Heart left ventricle (tissue), 13 donors: Measurements from ENCODE around the gene PCBD2.

Source experiments
- POLR2A ChIP-seq, 2 donors: fragments of 450-650 bp; IDR thresholded peaks; one replicate each; pipeline ENCODE4 v1.6.1; 2017; ENCODE audit warnings: antibody characterized with exemption in 2 of 2, mild to moderate bottlenecking in 2 of 2, moderate library complexity in 2 of 2
- TF ChIP-seq, protein P1 (sequence below), 12 donors: fragments of 200-600 bp; sonication (generic) in 4 of 12; IDR thresholded peaks; one replicate each; pipeline versions ENCODE4 v1.5.0 to v1.8.0; 2018 to 2022; ENCODE audit warnings: antibody characterized with exemption in 12 of 12, mild to moderate bottlenecking in 5 of 12
- donor health status: ischemic (EF 13 %, LVEDD 7.1; RV severe dilation, severe dysfunction).
- donor health status: DM: no; HTN: yes; CAD: no.
- donor health status: DM: no; HTN: no; CAD: no.
- donor health status: ischemic (EF 25% LVEDD 6.9; RV normal size, moderate dysfunction).
- donor health status: ischemic (EF 25% LVEDD 5.7; RV mildly dilated, moderate dysfunction).
- donor health status: ischemic (EF 35%, LVEDD 5.7; RV mildly dilated, moderate dysfunction).
- donor health status: nonischemic (EF 11% LVEDD 7.7; RV severe dilation, severe dysfunction).
- donor health status: DM: yes; HTN: yes; CAD: no.
- donor health status: PGD.
- donor health status: ischemic (EF 29% LVEDD 5.4; RV normal size, mild dysfunction).
- donor health status: nonischemic (EF 23%, LVEDD 6.1; RV moderate dilation, normal function).

GRCh38 chr5:135012033-135012588 is 107.2 kb downstream of the PCBD2 start:
- TF ChIP-seq, protein P1, sequence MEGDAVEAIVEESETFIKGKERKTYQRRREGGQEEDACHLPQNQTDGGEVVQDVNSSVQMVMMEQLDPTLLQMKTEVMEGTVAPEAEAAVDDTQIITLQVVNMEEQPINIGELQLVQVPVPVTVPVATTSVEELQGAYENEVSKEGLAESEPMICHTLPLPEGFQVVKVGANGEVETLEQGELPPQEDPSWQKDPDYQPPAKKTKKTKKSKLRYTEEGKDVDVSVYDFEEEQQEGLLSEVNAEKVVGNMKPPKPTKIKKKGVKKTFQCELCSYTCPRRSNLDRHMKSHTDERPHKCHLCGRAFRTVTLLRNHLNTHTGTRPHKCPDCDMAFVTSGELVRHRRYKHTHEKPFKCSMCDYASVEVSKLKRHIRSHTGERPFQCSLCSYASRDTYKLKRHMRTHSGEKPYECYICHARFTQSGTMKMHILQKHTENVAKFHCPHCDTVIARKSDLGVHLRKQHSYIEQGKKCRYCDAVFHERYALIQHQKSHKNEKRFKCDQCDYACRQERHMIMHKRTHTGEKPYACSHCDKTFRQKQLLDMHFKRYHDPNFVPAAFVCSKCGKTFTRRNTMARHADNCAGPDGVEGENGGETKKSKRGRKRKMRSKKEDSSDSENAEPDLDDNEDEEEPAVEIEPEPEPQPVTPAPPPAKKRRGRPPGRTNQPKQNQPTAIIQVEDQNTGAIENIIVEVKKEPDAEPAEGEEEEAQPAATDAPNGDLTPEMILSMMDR (IDR thresholded peaks at IDR 0.05): no peak
- no peak for TF ChIP-seq POLR2A (IDR thresholded peaks at IDR 0.05)
